ENCODE data around the gene EIF3D.

- TF ChIP-seq CTCF (IDR thresholded peaks at IDR 0.05; ENCODE audit: low read depth, low read length): no peak
- no peak for TF ChIP-seq EZH2phosphoT487 (IDR thresholded peaks at IDR 0.05; ENCODE audit: low read depth)
Observed at GRCh38 chr22:36505998-36506635, 22.8 kb downstream of the EIF3D start.

Measured in OCI-LY3 (cell line).